HG03342 (cell line): ENCODE data around the gene USP9X.
"Not testable (repeated sequence)": the region's sequence is repeated elsewhere in the genome, so short reads cannot be mapped to it uniquely, and the experiment has no call there.

ENCODE experiments used
- ATAC-seq: cut with Tn5 transposase; IDR thresholded peaks from one replicate; pipeline ENCODE4 v1.9.1; 2021; ENCODE audit warnings: mild to moderate bottlenecking, moderate library complexity; ENCODE audit not compliant: unreplicated experiment

Gene USP9X, protein sequence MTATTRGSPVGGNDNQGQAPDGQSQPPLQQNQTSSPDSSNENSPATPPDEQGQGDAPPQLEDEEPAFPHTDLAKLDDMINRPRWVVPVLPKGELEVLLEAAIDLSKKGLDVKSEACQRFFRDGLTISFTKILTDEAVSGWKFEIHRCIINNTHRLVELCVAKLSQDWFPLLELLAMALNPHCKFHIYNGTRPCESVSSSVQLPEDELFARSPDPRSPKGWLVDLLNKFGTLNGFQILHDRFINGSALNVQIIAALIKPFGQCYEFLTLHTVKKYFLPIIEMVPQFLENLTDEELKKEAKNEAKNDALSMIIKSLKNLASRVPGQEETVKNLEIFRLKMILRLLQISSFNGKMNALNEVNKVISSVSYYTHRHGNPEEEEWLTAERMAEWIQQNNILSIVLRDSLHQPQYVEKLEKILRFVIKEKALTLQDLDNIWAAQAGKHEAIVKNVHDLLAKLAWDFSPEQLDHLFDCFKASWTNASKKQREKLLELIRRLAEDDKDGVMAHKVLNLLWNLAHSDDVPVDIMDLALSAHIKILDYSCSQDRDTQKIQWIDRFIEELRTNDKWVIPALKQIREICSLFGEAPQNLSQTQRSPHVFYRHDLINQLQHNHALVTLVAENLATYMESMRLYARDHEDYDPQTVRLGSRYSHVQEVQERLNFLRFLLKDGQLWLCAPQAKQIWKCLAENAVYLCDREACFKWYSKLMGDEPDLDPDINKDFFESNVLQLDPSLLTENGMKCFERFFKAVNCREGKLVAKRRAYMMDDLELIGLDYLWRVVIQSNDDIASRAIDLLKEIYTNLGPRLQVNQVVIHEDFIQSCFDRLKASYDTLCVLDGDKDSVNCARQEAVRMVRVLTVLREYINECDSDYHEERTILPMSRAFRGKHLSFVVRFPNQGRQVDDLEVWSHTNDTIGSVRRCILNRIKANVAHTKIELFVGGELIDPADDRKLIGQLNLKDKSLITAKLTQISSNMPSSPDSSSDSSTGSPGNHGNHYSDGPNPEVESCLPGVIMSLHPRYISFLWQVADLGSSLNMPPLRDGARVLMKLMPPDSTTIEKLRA (N-terminal part only)

DNA sequence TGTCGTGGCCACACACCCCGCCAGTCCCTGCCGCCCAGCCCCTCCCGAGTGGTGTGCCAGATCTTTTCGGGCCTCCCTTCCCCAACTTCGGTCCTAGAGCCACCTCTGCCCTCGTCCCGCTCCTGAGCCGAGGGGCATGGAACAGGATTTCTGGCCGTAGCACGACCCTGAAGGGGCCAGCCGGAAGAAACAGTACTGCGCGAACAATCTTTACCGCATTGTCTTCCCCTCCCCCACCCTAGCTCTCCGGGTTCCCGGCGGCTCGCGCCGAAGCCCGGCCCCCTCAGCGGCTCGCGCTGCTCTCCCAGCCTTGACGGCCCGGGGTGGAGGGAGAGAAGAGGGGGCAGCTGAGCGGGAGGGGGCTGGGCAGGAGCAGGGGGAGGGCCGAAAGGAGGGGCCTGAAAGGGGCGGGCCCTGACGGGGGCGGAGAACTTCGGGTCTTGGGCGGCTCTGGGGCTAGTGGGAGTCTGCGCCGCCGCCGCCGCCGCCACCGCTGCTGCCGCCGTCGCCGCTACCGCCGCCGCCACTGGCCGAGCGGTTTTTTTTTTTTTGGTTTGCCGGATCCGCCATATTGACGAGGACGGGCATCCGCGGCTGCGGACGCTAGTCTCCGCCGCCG lies at the start of gene USP9X:
USP9X (plus strand) TSS at position 553 of the 619 bp plus-strand sequence. CDS start 38,184 bp downstream, outside the sequence.
- ATAC-seq, result peak; percentile 48

DNA sequence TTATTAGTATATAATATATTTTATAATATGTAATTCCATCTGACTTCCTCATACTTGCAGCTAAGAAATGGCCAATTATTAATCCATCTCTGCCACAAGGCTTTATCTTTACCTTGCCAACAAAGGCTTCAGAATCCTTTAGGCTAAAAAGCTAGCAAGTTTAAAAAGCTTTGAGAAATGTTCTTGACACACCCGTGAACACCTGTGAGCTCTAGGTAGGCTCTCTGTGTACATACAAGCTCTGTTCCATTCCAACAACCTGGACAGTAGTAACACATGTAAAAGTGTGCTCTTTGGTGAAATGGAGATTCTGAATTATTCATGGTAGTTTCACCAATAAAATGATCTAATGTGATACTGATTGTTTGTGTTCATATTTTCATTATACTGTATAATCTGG lies 49.7 kb upstream of the USP9X start:
- ATAC-seq, result no peak

DNA sequence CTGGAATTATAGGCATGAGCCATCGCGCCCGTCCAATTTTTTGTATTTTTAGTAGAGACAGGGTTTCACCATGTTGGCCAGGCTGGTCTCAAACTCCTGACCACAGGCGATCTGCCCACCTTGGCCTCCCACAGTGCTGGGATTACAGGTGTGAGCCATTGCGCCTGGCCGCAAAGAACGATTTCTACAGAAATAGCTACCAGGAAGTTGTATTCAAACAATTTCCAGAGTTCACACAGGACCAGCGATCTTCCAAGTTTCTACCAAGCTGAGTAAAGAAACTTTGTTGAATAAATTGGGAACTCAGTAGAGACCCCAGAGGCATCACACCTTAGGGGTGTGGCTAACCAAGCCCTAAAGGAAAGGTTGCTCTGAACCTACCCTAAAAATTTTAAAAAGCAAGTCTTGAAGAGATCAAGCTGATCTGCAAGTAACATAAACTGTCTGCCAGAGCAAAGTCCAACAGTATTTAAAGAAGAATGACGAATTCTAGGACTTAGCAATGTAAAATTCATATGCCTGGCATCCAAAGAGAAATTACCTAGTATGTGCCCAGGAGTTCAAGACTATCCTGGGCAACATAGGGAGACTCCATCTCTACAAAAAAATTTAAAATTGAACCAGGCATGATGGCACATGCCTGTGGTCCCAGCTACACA lies 48.4 kb upstream of the USP9X start:
- no peak for ATAC-seq

DNA sequence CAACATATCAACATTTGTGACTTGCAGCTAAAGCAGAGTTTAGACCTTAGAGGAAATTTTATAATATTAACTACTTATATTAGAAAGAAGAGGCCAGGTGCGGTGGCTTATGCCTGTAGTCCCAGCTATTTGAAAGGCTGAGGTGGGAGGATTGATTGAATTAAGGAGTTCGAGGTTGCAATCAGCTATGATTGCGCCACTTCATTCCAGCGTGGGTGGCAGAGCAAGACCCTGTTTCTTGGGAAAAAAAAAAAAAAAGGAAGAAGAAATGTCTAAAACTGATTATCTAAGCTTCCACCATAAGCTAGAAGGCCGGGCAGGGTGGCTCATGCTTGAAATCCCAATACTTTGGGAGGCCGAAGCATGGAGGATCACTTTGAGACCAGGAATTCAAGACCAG lies 42.0 kb upstream of the USP9X start:
- no peak for ATAC-seq

DNA sequence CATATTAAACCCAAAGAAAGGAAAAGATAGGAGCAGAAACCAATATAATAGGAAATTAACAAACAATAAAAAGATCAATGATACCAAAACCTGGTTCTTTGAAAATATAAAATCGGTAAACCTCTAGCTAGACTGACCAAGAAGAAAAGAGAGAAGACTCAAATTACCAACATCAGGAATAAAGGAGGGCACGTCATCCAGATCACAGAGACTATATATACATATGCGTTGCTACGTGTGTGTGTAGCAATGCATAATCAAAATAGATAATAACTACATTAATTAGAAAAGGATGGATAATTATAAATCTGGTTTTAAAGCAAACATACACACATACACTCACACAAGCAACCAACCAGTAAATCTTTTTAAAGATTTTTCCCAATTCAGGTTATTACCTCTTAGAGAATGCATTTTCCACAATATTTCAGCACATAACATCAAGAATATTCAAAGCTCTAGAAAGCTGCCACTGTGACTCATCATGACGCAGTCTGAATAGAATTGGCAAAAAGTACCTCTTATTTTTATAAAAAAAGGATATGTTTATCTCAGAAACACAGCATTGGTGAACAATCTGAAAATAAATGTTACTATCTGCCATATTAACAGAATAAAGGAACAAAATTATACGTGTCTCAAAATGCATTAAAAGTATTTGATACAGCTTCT lies 41.4 kb upstream of the USP9X start:
- ATAC-seq, result no peak

DNA sequence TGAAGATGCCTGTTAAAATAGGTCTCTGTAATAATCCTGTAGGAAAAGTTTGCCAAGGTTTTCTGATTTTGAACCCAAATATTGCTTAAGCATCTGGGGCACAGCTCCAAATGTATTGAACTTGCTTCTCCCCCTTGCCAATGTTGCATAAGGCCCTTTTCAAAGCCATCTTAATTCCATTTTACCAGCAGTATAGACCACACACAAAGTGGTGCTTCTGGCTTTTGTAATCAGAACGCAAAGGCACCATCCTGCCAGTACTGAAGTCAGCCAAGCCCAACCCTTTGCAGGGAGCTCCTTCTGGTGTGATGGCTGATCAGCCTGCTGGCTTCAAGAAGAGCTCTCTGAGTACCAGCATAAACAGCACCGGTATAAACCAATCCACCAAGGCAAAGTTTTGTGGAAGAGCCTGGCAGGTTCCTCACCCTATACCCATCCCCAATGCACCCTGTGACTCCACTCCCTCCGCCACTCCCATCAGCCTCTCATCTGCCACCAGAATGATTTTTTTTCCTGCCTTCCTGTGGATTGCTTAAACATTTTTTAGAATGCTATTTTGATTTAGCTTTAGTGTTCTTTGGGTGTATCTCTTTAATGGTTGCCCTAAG lies 39.2 kb upstream of the USP9X start:
- ATAC-seq, result no peak

DNA sequence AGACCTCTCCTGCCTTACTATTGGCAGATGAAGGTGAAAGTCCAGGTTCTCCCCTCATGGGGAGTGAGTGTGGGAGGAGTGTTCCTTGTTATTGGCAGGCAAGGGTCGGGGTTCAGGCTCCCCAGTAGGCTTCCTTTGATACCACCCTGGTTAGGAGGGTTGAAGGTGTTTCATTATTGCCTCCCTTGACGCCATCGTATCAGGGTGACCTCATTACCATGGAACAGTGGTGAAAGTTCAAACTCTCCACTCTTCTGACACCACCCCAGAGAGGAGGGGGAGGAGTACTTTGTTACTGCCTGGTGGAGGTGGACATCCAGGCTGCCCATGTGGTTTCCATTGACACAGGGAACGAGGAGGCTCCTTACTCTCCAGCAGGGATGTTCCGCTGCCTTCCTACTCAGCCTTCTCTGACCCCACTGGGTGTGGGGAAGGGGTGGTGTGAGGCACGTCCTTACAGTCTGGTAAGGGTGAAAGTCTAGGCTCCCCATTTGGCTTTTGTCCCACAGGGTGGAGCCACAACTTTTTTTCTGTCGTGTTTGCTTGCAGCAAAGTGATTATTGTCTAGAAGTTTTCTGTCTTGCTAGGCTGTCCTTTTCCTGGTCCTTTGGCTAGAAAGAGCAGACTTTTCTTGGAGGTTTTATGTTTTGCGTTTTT lies 37.2 kb upstream of the USP9X start:
- no peak for ATAC-seq

DNA sequence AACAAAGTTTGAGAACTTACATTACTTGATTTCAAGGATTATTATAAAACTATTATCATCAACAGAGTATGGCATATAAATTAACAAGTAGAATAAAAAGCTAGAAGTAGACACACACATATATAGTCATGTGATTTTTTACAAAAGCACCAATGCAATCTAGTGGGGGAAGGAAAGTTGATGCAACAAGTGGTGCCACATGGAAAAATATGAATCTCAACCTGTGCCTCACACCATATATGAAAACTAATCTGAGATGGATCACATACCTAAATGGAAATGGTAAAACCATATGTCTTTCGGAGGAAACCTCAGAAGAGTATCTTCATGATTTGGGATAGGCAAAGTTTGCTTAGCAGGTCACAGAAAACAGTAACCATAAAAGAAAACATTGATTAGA lies 34.9 kb upstream of the USP9X start:
- ATAC-seq, result no peak

DNA sequence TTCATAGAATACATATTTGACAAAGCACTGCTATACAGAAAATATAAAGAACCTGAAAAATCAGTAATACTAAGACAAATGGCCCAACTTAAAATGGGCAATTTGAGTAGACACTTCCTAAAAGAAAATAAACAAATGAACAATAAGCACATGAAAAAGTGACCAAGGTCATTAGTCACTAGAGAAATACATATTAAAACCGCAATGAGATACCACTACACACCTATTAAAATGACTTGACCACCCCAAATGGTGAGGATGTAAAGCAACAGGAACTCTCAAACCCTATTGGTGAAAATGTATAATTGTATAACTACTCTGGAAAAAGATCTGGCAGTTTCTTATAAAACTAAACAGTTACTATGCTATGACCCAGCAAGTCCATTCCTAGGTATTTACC lies 34.0 kb upstream of the USP9X start:
- no peak for ATAC-seq

DNA sequence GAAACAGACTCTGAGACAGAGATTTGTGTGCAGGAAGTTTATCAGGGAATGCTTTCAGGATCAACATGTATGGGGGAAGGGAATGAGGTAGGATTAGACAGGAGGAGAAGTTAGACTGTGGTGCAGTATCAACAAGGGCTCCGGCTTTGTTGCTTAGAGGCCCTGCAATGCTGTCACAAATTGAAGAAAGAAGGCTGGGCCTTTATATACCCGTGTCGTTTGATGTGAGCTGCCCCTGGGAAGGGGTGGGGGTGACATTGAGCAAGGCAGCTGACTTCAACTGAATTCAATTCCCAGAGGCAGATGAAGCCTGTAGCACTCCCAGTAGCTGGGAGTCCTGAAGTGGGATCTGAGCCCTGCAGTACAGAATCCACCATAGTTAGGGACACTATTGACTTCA lies 29.5 kb upstream of the USP9X start:
- no peak for ATAC-seq

DNA sequence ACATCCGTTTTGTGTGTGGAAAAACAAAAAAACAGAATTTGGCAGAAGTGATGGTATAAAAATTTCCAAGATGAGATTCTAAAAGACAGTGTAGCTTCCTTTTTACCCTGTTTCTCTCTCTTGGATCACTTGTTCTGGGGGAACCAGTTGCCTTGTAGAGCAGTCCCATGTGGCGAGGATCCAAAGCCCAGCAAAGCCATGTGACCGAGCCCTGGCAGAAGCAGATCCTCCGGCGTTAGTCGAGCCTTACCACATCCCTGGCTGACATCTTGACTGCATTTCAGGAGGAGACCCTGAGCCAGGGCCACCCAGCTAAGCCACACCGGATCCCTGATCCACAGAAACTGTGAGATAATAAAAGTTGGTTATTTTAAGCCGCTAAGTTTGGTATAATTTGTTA lies 22.0 kb upstream of the USP9X start:
- not testable (repeated sequence) for ATAC-seq

DNA sequence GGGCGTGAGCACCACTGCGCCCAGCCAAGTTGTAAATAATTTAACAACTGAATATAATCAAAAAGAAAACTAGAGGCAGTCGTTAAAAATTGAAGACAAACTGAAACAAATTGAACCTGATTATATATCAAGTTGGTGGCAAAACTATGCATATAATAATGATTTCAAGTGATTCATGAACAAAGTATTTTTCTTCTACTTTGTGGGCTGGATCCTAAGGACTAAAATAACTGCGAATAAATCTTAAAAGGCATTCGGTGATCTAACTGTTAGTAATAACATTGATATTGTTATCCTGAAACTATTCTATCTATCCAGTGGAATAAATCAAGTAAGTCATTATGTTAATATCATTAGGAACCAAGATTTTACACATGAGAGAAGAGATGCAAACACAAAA lies 21.2 kb upstream of the USP9X start:
- no peak for ATAC-seq

DNA sequence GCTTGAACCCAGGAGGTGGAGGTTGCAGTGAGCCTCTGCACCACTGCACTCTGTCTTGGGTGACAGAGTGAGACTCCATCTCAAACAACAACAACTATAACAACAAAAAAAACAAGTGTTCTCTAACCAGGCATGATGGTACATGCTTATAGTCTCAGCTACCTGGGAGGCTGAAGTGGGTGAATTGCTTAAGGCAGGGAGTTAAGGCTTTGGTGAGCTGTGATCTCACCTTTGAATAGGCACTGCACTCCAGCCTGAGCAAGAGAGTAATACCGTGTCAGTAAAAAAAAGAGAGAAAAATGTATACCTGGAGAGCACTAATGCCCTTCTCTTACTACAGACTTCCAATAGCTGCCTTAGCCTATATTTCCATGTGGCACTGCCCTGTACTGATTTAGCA lies 18.9 kb upstream of the USP9X start:
- ATAC-seq, result no peak

DNA sequence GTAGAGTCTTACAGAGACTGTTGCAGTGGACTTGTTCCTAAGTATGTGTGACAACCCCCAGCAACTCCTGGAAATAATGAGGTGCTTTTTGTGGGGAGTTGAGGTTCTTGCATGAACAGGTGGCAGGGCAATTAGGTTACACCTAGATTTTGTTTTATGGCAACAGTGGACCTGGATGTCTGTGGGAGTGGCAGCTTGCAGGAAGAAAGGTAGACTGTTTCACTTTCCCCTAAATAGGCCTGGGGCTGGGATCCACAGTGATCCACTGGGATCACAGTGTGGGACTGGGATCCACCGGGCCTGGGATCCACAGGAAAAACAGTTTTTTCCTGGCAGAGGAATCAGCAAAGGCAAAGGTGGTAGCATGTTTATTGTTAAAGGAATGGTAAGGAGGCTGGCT lies 18.3 kb upstream of the USP9X start:
- ATAC-seq, result no peak

DNA sequence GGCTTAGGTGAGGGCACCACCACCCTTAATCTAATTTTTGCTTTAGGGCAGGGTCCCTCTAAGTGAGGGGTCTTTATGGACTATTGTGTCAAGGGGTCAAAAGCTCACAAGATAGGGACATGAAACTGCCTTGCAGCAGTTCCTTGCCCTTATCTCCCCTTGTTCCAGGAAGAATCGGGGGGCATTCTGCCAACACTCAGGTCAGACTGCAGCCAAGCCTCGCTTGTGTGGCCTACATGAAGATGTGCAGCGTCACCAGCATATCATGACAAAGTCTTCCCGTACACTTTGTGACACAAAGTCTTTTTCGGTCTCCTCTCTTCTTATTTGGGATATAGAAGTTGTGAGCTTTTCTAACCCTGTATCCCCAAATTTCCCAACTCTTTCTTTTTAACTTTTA lies 17.5 kb upstream of the USP9X start:
- ATAC-seq, result no peak

DNA sequence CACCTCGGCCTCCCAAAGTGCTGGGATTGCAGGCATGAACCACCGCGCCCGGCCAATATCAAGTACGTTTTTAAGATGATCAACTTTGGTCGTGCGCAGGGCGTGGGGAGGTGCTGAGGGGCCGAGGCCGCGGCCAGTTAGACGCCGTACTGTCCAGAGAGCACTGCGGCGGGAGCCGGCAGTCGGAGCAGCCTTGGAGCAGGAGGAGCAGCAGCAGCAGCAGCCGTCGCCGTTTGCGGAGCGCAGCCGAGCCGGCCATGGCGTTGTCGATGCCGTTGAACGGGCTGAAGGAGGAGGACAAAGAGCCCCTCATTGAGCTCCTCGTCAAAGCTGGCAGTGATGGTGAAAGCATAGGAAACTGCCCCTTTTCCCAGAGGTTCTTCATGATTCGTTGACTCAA lies 8.5 kb upstream of the USP9X start:
- no peak for ATAC-seq

DNA sequence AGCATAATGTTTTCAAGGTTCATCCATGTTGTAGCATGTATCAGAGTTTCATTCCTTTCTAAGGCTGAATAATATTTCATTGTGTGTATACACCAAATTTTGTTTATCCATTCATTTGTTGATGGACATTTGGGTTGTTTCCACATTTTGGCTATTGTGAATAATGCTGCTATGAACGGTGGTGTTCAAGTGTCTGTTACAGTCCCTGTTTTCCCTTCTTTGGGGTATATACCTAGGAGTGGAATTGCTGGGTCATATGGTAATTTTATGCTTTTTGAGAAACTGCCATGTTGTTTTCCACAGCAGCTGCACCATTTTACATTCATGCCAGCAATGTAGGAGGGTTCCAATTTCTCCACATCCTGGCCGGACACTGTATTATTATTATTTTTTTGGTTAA lies 3.4 kb upstream of the USP9X start:
- no peak for ATAC-seq

DNA sequence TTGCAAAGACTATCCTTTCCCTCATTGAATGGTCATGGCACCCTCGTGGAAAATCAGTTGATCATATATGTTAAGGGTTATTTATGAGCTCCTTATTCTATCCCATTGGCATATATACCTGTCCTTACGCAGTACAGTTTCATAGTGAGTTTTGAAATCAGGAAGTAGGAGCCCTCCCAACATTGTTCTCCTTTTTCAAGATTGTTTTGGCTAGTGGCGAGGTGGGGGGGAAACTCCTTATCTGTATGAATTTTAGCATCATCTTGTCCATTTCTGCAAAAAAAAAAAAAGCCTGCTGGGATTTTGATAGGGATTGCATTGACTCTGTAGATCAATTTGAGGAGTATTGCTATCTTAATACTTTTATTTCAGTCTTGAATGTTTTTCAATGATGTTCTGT lies 2.5 kb upstream of the USP9X start:
- no peak for ATAC-seq
